ENCODE results near the gene MAGI3.
"Not testable (repeated sequence)": the region's sequence is repeated elsewhere in the genome, so short reads cannot be mapped to it uniquely, and the experiment has no call there.

The MAGI3 gene

GRCh38 chr1:113399062-113399583 is 8.8 kb downstream of the MAGI3 start:
- DNase-seq: no peak

DNA sequence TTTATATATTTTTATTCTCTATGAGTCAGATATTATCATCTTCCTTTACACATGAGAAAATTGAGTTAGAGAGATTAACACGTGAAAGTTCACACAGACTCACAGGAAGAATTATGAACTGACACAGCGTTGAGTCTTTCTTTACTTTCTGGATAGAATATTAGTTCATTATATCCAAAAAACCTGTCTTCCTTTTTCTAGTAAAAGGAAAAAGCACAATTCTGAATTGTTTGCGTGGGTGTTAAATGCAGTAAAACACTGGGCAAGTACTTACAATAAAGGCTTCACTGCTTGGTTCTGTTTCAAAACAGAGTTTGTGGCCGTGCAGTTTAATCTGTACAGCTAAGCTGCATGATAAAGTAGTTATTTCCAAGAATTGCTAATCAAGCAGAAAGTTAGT is 10.8 kb downstream of the MAGI3 start:
- DNase-seq: no peak

- DNase-seq: no peak
These were observed 11.4 kb downstream of the MAGI3 start for GRCh38 chr1:113401728-113402127.

- DNase-seq: no peak
These were observed 12.8 kb downstream of the MAGI3 start for GRCh38 chr1:113403065-113403464.

GRCh38 chr1:113405573-113405972 is 15.3 kb downstream of the MAGI3 start:
- DNase-seq: no peak

DNA sequence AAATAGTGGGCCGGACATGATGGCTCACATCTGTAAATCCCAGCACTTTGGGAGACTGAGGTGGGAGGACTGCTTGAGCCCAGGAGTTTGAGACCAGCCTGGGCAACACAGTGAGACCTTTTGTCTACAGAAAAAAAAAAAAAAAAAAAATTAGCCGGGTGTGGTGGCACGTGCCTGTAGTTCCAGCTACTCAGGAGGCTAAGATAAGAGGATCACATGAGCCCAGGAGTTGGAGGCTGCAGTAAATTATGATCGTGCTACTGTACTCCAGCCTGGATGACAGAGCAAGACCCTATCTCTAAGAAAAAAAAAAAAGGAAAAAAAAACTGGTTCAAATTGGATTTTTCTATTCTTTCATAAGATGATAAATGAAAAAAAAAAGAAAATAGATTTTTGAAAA is 15.8 kb downstream of the MAGI3 start:
- DNase-seq: not testable (repeated sequence)

- DNase-seq: no peak
These were observed 19.0 kb downstream of the MAGI3 start for GRCh38 chr1:113409363-113409762.

- DNase-seq: not testable (repeated sequence)
These were observed 21.7 kb downstream of the MAGI3 start for GRCh38 chr1:113412020-113412419.

GRCh38 chr1:113415310-113416070 is 25.2 kb downstream of the MAGI3 start:
- DNase-seq: no peak

DNA sequence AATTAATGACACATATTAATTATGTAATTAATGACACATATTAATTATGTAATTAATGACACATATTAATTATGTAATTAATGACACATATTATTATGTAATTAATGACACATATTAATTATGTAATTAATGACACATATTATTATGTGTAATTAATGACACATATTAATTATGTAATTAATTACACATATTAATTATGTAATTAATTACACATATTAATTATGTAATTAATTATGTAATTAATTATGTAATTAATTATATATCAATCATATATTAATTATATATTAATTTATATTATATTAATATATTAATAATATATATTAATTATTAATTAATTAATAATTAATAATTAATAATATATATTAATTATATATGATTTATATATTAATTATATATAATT is 25.8 kb downstream of the MAGI3 start:
- DNase-seq: not testable (repeated sequence)

DNA sequence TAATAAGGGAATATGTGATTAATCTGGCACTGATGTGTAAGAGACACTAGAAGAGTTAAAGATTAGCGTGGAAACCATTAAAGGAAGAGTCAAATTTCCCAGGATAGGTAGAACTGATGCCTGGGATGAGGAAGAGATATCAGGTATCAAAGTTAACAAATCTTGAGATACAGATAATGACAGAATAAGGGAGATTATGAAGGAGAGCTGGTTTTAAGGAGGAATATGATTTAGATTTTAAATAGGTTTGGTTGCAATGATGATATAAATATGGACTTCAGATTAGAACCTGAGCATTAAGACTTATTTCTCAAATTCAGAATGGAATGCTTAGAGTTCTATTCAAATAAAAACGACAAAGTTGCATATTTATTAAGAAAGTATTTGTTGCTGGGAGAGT is 26.2 kb downstream of the MAGI3 start:
- DNase-seq: no peak

DNA sequence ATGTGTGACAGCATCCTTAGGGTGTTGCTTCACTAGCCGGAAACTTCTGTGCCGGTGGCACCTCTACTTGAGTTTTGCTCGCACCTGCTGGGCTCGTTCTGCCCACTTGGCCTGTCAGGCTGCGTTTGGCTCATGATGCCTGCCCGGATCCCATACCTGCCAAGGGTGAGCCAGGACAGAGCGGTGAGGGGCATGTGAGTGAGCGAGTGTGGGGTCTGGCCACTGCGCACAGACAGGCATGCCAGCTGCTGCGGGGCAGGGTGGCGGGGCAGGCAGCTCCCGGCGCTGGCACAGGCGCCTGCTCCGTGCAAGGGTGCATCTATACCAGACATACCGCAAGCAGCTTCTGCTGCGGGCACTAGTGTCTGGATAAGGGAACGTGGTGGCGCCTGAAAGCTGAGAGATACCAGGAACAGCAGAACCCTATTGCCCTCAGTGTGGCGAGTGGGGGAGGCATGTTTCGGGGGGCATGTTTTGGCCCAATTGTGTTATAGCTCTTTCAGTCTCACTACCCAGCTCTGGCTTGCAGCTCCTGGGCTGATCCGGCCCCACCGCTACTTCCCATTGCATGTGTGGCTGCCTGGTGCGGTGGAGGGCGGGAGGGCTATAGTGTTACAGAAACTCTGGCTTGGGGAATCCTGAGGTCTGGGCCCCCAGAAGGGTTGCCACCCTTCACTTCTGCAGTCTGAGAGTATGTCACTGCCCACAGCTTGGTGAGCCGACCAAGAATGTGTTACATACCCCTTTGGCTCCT is 32.2 kb downstream of the MAGI3 start:
- no peak for DNase-seq

- DNase-seq: no peak
These were observed 33.5 kb downstream of the MAGI3 start for GRCh38 chr1:113423826-113424225.

- no peak for DNase-seq
These were observed 39.3 kb downstream of the MAGI3 start for GRCh38 chr1:113429461-113430153.

DNA sequence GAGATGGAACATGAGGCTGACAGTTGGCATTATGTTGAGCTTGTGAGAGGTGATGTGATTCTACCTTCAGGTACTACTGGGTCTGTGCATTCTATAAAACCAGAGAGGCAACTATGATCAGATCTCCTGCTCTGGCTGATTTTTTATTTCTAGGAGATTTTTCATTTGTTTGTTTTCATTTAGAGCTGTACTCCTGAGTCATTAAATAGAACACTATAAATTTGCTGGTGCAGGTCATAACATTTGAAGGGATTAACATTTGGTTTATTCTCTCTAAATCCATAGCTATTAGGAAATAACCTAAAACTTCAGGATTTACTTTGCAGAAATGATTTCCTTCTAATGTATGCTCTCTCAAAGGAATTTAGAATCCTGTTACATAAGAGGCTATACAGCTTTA is 42.9 kb downstream of the MAGI3 start:
- DNase-seq: no peak

DNA sequence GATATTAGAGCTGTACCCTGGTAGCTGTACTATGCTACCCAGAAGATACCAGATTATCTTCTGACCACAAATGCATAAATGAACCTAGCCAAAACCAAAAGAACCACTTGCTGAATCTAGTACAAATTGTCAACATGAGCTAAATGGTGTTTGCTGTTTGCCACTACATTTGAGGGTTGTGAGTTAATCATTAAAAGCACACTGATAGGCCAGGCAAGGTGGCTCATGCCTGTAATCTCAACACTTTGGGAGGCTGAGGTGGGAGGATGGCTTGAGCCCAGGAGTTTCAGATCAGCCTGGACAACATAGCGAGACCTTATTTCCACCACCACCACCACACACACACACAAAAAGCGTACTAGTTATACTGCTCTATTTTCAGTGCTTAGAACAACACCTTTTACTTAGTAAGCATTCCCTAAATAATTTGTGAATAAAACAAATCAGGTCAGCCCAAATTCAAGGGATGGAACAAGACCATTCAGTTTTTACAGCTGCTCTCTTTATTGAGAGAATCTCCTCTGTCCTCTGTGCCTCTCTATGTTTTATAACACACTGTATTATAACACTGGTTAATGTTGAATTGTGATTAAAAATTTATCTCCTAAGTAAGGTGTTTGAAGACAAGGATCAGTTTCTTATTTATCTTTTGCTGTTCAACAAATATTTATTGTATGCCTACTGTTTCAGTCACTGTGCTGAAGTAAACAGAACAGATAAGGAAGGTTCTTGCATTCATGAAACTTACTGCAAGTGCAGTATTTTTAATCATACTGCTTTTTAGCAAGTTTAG is 44.0 kb downstream of the MAGI3 start:
- no peak for DNase-seq

GRCh38 chr1:113434874-113435175 is 44.5 kb downstream of the MAGI3 start:
- no peak for DNase-seq

DNA sequence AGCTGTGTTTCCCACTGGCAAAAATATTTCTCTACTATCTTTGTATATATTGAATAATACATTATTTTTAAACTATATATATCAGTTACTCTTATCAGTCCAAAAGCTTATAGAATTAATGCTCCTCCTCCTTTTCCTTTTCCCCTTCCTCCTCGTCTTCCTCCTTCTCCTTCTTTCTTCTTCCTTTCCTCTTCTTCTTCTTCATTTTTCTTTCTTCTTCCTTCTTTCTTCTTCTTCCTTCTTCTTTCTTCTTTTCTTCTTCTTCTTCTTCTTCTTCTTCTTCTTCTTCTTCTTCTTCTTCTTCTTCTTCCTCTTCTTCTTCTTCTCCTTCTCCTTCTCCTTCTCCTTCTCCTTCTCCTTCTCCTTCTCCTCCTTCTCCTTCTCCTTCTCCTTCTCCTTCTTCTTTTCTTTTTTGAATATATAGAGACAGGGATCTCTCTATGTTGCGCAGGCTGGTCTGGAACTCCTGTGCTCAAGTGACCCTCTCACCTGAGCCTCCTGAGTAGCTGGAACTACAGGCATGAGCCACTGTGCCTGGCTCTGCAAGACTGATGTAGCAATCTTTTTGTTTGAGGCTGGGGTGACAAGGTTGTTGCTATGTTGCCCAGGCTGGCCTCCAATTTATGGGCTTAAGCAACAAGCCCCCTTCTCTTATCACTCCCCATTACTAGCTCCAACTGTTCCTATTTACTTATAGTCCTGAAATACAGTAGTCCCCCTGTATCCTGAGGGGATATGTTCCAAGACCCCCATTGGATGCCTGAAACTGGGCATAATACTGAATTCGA is 47.4 kb downstream of the MAGI3 start:
- DNase-seq: no peak

GRCh38 chr1:113438505-113439276 is 48.4 kb downstream of the MAGI3 start:
- DNase-seq: no peak

DNA sequence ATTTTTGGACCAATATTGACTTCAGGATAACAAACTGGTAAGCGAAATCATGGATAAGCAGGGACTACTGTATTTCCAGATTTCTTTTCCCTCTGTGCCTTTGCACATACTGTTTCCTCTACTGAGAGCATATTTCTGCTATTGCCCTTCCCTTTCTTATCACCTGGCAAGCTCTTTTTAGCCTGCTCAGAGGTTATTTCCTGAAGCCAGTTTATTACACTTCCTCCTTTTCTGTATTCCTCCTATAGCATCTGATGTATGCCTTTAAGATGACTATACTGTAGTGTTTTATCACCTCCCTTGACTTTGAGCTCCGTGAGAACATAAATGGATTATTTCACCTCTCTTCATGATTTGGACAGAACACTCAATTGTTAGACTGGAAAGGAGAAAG is 49.0 kb downstream of the MAGI3 start:
- no peak for DNase-seq

GRCh38 chr1:113442131-113442530 is 51.8 kb downstream of the MAGI3 start:
- no peak for DNase-seq

All from GDM1 (cell line).